HG03432 (cell line): ENCODE data around the gene C3orf38.
"Not testable (repeated sequence)": the region's sequence is repeated elsewhere in the genome, so short reads cannot be mapped to it uniquely, and the experiment has no call there.

ENCODE experiments used
- ATAC-seq: cut with Tn5 transposase; IDR thresholded peaks from one replicate; pipeline ENCODE4 v1.9.1; 2021; ENCODE audit warnings: mild to moderate bottlenecking, moderate library complexity; ENCODE audit not compliant: unreplicated experiment

C3orf38 gene

DNA sequence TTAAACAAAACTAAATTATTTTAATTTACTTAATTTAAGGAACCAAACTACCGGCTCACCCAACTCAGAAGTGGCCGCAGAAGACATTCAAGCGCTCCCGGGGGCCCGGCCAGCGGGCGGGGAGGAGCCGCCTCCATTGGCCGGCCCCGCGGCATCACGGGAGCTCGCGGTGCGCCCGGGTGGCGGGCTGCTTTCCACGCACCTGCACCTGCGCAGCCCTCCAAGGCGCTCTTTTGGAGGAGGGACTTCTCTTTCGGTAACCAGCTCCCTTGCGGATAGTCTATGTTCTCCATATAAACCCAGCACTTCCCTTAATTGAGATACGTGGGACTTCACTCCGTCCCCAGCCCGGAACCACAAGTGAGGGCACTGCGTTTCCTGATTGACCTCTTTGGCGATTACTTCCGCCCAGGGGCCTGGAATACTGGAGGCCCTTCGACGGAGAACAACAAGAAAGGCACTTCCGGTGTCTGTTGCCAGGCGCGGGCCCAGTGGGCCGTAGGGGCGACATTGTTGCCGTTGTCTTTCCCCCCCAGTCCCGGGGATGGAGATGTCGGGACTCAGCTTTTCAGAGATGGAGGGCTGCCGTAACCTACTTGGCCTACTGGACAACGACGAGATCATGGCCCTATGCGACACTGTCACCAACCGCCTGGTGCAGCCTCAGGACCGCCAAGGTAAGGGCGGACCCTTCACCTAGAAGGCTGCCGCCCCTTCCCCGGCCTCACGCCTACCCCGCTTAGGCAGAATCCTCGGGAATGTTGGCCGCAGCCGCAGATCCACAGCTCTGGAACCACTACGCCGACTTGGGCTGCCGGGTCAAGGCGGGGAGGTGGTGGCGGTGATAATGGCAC lies at the start of gene C3orf38:
TSS of gene C3orf38 (plus strand) at position 451 of the 854 bp plus-strand sequence. CDS start at position 545, 94 bp downstream.
- peak; percentile 85 for ATAC-seq

DNA sequence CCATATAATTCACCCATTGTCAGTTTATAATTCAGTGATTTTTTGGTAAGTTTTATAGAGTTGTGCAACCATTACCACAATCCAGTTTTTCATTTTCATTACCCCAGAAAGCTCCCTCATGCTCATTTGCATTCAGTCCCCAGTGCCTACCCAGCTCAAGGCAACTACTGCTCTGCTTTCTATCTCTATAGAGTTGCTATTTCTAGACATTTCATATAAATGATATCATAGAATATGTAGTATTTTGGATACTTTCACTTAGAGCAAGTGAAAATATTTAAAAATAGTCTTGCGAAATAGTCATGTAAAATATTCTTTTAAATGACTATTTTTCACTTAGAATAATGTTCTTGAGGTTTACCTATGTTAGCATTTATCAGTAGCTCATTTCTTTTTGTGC lies 48.6 kb upstream of the C3orf38 start:
- ATAC-seq = peak; percentile 90

- no peak for ATAC-seq
Measured at GRCh38 chr3:88105325-88105724, 44.4 kb upstream of the C3orf38 start.

- no peak for ATAC-seq
Measured at GRCh38 chr3:88112289-88112688, 37.5 kb upstream of the C3orf38 start.

DNA sequence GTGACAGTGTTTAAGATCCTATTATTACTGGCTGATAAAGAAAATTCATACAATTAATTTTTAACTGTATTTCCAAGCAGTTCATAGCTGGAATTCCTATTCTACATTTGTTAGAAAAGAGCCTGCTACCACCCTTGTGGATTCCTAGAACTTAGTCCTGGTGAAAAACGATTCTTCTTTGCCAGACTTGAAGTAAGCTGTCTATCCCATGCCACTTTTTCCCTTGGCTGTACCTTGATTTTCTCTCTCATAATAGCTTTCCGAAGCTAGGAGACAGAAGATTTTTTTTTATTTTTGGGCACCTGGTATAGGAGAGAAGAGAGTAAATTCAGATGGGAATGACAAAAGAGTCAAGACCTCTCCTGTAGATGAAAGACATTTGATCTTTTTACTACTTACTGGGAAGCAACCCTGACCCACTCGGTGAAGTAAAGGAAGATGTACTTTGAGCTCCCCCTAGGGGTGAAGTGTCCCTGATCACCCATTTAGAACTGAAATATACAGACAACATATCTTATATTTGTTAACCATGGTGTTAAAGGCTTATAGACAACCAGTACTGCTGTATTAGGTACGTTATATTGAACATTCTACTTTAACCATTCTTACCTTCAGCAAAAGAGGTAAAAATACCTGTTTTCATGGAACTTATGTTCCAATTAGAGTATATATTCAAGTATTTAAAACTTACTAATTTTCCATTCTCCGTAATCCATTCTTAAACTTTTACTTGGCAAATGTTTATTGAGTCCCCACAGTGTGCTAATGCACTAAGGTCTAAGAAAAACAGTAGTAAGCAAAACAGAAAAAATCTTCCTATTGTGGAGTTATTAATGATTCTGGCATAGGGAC lies 36.2 kb upstream of the C3orf38 start:
- peak; percentile 92 for ATAC-seq

GRCh38 chr3:88114878-88115549 lies 34.7 kb upstream of the C3orf38 start:
- no peak for ATAC-seq

- no peak for ATAC-seq
Measured at GRCh38 chr3:88117683-88118082, 32.1 kb upstream of the C3orf38 start.

- not testable (repeated sequence) for ATAC-seq
Measured at GRCh38 chr3:88118603-88119002, 31.2 kb upstream of the C3orf38 start.

DNA sequence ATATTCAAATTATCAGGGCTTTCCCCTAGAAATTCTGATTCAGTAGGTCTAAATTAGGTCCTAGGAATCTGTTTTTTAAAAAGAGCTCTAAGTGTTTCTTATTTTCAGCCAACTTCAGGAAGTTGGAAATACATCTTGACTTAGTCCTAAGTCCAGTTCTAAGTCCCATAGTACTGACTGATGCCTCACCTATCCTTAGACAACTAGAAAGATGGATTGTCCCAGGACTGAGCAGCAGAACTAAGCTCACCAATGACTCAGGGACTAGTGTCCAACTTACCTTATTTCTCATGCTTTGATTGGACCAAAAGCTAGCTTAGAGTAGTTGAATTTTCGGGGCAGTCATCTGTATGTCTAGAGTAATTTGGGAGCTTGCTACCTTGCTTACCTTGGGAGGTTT lies 26.2 kb upstream of the C3orf38 start:
- no peak for ATAC-seq

- no peak for ATAC-seq
Measured at GRCh38 chr3:88131695-88132094, 18.1 kb upstream of the C3orf38 start.

DNA sequence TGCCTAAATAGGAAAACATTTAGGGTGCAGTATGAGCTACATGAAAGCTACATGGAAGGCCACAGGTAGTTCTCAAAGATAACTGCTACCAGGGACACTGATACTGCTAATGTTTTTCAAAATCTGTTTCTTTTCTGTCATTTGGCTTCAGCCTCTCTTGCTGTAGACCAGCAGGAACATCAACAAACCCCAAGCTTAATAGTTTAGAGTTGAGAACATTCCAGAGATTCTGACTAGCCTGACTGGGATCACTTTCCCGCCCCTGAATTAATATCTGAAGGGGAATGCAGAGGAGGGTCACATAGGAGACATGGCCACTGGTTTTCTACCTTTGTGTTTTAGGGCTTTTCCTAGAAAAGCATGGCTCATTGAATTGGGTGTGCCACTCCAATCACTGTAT lies 16.9 kb upstream of the C3orf38 start:
- no peak for ATAC-seq

GRCh38 chr3:88133711-88134263 lies 16.0 kb upstream of the C3orf38 start:
- ATAC-seq = peak; percentile 41

- no peak for ATAC-seq
Measured at GRCh38 chr3:88137836-88138235, 11.9 kb upstream of the C3orf38 start.

- ATAC-seq = peak; percentile 30
Measured at GRCh38 chr3:88141458-88142083, 8.2 kb upstream of the C3orf38 start.

GRCh38 chr3:88142094-88142624 lies 7.6 kb upstream of the C3orf38 start:
- peak; percentile 74 for ATAC-seq

DNA sequence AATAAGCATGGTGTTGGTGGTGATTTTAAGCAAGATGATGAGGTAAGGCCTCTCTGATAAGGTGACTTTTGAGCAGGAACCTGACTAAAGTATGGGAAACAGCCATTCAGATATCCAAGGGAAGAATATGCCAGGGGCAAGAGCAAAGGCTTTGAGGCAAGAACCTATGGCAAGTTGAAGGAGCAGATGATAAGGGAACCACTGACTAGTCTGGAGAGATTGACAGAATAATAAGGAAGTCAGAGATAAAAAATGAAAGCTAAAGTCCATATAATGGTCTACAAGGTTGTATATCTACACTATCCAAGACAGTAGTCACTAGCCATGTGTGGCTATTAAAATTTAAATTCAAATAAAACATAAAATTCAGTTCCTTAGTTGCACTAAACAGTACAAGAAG lies 2.5 kb upstream of the C3orf38 start:
- no peak for ATAC-seq

DNA sequence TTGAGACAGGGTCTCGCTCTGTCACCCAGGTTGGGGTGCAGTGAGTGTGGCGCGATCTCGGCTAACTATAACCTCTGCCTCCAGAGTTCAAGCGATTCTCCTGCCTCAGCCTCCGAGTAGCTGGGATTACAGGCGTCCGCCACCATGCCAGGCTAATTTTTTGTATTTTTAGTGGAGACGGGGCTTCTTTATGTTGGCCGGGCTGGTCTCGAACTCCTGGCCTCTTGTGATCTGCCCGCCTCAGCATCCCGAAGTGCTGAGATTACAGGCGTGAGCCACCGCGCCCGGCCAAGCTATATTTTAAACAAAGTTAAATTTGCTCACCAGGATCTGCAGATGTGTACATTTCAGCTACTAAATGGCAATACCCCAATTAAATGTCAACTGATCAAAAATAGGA lies 1.1 kb upstream of the C3orf38 start:
- ATAC-seq = no peak

DNA sequence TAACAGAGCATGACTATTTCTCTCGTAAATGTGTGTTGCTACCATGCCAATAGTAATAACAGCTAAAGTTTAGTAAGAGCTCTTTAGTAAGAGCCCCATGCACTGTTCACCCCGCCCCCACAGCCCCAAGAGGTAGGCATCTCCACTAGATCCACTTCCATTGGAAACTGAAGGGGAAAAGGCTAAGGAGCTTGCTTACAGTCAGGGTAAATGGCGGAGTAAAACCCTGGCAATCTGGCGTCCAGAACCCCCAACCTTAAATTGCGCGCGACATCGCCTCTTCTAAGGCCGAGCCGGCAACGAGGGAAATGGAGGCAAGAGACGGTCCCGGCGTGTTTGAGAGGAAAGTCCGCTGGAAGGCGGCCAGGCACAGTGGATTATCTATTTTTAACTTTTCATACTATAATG lies 654 bp upstream of the C3orf38 start:
- peak; percentile 20 for ATAC-seq

- peak; percentile 26 for ATAC-seq
Measured at GRCh38 chr3:88150371-88150770, 612 bp downstream of the C3orf38 start.

DNA sequence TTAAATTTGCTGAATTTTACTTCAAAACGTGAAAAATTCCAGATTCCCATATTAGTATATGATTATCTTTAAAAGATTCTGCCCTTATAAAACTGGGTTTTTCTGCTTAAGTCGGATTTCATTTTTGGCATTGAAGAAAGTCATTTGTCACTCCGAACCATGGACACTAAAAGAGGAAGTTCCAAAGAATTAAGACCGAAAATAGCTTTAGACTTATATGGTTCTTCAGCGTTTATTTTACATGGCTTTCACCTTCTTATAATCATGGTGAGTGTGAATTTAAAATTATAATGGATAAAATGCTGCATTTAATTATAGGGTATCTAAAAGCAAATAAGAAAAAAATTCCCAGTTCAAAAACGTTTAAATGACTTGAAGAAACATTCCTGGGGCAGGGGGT lies 1.0 kb downstream of the C3orf38 start:
- no peak for ATAC-seq
